ENCODE data around the gene PPP2R3B. TPM values are rescaled to one million over a fixed set of nuclear protein-coding genes. Genes with fewer than 3 reads are reported as not detected.
"Not testable (repeated sequence)": the region's sequence is repeated elsewhere in the genome, so short reads cannot be mapped to it uniquely, and the experiment has no call there.

The PPP2R3B gene
- total and polyA plus RNA-seq, 11 donors: 60.9 to 186 (median 113) TPM

DNA sequence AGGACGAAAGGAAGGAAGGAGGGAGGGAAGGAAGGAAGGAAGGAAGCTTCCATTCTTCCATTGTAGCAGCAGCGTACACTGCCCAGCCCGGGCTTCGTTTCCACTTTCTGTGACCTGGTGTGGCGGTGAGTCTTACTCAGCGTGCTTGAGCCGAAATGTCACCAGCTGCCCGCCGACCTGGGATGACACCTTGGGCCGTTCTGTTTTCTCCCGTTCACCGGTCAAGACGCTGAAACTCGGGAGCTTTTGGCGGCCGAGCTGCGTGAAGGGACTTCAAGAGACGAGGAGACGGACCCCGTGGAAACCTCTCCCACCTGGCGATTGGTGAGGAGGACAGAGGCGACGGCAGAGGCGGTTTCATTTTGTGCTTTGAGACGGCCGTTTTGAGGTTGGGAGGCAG, 47.1 kb upstream of the PPP2R3B start:
- TF ChIP-seq, protein P1, sequence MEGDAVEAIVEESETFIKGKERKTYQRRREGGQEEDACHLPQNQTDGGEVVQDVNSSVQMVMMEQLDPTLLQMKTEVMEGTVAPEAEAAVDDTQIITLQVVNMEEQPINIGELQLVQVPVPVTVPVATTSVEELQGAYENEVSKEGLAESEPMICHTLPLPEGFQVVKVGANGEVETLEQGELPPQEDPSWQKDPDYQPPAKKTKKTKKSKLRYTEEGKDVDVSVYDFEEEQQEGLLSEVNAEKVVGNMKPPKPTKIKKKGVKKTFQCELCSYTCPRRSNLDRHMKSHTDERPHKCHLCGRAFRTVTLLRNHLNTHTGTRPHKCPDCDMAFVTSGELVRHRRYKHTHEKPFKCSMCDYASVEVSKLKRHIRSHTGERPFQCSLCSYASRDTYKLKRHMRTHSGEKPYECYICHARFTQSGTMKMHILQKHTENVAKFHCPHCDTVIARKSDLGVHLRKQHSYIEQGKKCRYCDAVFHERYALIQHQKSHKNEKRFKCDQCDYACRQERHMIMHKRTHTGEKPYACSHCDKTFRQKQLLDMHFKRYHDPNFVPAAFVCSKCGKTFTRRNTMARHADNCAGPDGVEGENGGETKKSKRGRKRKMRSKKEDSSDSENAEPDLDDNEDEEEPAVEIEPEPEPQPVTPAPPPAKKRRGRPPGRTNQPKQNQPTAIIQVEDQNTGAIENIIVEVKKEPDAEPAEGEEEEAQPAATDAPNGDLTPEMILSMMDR (IDR thresholded peaks at IDR 0.05): no peak
- no peak for TF ChIP-seq POLR2A (IDR thresholded peaks at IDR 0.05)
- ATAC-seq: no peak
- H3K27me3 ChIP-seq: peaks cover under 1 to 33% (median 7%) of the 10 kb centered on the region in 9 donors

DNA sequence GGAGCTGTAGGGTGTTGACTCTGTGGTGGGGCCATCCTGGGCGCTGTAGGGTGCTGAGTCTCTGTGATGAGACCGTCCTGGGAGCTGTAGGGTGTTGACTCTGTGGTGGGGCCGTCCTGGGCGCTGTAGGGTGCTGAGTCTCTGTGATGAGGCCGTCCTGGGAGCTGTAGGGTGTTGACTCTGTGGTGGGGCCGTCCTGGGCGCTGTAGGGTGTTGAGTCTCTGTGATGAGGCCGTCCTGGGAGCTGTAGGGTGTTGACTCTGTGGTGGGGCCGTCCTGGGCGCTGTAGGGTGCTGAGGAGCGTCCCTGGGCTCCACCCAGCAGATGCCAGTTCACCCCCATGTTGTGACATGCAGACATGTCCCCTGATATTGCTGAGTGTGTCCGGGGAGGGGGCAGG, 46.0 kb upstream of the PPP2R3B start:
- 80 to 91% (median 87%) methylated on average over 8 to 12 of the region's 12 CpGs for WGBS, 4 donors
- ATAC-seq; H3K36me3 ChIP-seq; H3K4me3 ChIP-seq; DNase-seq; H3K9me3 ChIP-seq; intact Hi-C loops (cut with DNase I); H3K27ac ChIP-seq; H3K4me1 ChIP-seq: not testable (repeated sequence)
- peaks cover 0 to 33% (median 16%) of the 10 kb centered on the region in 9 donors for H3K27me3 ChIP-seq

More for the DNA sequence above, 47.1 kb upstream of the PPP2R3B start:
- 79 to 88% (median 86%) methylated on average over 26 of the region's 26 CpGs for WGBS, 4 donors
- H3K4me3 ChIP-seq: no peak overlapping the region
- no peak for DNase-seq
- H3K27ac ChIP-seq: no peak overlapping the region
- H3K36me3 ChIP-seq: no peaks in the 10 kb centered on the region
- intact Hi-C loops (cut with DNase I): no loop called here
- no peaks in the 10 kb centered on the region for H3K4me1 ChIP-seq
- H3K9me3 ChIP-seq: no peaks in the 10 kb centered on the region

DNA sequence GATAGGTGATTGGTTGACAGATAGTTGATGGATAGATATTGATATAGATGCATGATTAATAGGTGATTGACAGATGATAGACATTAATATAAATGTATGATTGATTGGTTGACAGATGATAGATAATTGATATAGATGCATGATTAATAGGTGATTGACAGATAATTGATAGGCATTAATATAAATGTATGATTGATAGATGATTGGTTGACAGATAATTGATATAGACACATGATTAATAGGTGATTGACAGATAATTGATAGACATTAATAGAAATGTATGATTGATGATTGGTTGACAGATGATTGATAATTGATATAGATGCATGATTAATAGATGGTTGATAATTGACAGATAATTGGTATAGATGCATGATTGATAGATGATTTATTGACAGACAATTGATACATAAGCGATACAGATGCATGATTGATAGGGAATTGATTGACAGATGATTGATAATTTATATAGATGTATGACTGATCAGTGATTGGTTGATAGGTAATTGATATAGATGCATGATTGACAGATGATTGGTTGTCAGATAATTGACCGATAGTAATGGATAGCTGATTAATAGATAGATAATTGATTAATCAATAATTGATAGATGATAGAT, 44.9 kb upstream of the PPP2R3B start:
- H3K4me1 ChIP-seq: peaks cover 0 to 5% (median 0%) of the 10 kb centered on the region in 12 donors
- no peaks in the 10 kb centered on the region for H3K36me3 ChIP-seq
- H3K27ac ChIP-seq: no peak overlapping the region
- H3K4me3 ChIP-seq: no peak overlapping the region
- intact Hi-C loops (cut with DNase I): no loop called here
- TF ChIP-seq, protein P1 (IDR thresholded peaks at IDR 0.05): no peak
- TF ChIP-seq POLR2A (IDR thresholded peaks at IDR 0.05): no peak
- WGBS, 4 donors: 90 to 91% (median 90%) methylated on average over 2 of the region's 2 CpGs
- DNase-seq (no peak), ATAC-seq (no peak)
- no peaks in the 10 kb centered on the region for H3K9me3 ChIP-seq
- H3K27me3 ChIP-seq: peaks cover 0 to 34% (median 18%) of the 10 kb centered on the region in 9 donors

DNA sequence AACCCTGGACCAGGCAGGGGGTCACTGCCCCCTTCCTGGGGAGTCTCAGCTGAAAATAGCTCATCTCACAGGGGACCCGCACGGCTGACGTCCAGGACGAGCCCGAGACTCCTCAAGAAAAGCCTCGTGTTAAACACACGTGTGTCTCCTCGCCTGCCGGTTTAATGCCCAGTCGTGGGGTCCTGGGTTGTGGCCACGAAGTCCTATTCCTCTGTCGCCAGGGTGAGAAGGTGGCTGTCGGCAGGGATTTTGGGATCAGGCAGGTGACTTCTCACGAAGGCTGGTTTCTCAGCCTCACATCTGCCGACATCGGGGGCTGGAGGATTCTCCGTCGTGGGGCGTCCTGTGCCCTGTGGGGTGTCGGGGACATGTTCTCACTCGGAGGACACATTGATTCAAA, 44.3 kb upstream of the PPP2R3B start:
- WGBS, 4 donors: 68 to 78% (median 77%) methylated on average over 17 to 21 of the region's 21 CpGs

More for the DNA sequence above, 44.3 kb upstream of the PPP2R3B start:
- DNase-seq (no peak), ATAC-seq (no peak)
- no peak overlapping the region for H3K4me3 ChIP-seq
- H3K27ac ChIP-seq: no peak overlapping the region
- H3K27me3 ChIP-seq: peaks cover 0 to 40% (median 22%) of the 10 kb centered on the region in 9 donors
- H3K4me1 ChIP-seq: peaks cover 0 to 5% (median 0%) of the 10 kb centered on the region in 12 donors
- H3K9me3 ChIP-seq: no peaks in the 10 kb centered on the region
- TF ChIP-seq, protein P1 (IDR thresholded peaks at IDR 0.05): no peak
- TF ChIP-seq POLR2A (IDR thresholded peaks at IDR 0.05): no peak
- intact Hi-C loops (cut with DNase I): no loop called here
- no peaks in the 10 kb centered on the region for H3K36me3 ChIP-seq

All from heart left ventricle (tissue), 16 donors.